Mucosa of rectum (tissue), 2 donors: Measurements from ENCODE around the gene MAP2K6.
A peak's percentile ranks its signal among the peaks of the same experiment; 100 is the strongest.

Experiments used
- H3K27ac ChIP-seq, 2 donors: one replicate each; pipeline ENCODE4 v1.7.0; 2013; ENCODE audit warnings: inconsistent platforms in 2 of 2, low read depth in 2 of 2, low read length in 2 of 2
- H3K27me3 ChIP-seq, 2 donors: one replicate each; pipeline ENCODE4 v1.7.0; 2013; ENCODE audit warnings: low read length in 2 of 2; ENCODE audit not compliant: control insufficient read depth in 2 of 2, insufficient read depth in 2 of 2
- H3K36me3 ChIP-seq, 2 donors: one replicate each; pipeline ENCODE4 v1.7.0; 2013; ENCODE audit warnings: low read length in 2 of 2; ENCODE audit not compliant: control insufficient read depth in 2 of 2, insufficient read depth in 2 of 2
- H3K4me1 ChIP-seq, 2 donors: one replicate each; pipeline ENCODE4 v1.7.0; 2013; ENCODE audit warnings: low read length in 2 of 2, mild to moderate bottlenecking in 1 of 2; ENCODE audit not compliant: control insufficient read depth in 2 of 2, insufficient read depth in 2 of 2
- H3K4me3 ChIP-seq, 2 donors: one replicate each; pipeline ENCODE4 v1.7.0; 2013; ENCODE audit warnings: low read length in 2 of 2
- H3K9ac ChIP-seq, 2 donors: one replicate each; pipeline ENCODE4 v1.7.0; 2013; ENCODE audit warnings: low read length in 2 of 2, low read depth in 1 of 2, mild to moderate bottlenecking in 1 of 2
- H3K9me3 ChIP-seq, 2 donors: one replicate each; pipeline ENCODE4 v1.7.0; 2013; ENCODE audit warnings: low read length in 2 of 2; ENCODE audit not compliant: control insufficient read depth in 2 of 2
- donor health status: healthy.
- donor health status: Normal muscosa, but diverticular disease.

MAP2K6 gene

GRCh38 chr17:69414408-69415274 is at the start of gene MAP2K6:
Gene MAP2K6 (plus strand): TSS chr17:69414697. CDS start chr17:69414985, 288 bp downstream.
- H3K9me3 ChIP-seq = no peaks in the 10 kb centered on the region
- peak within 1 kb of the TSS; percentile 64 to 67 for H3K9ac ChIP-seq
- H3K4me1 ChIP-seq = peaks cover 13 to 20% of the 10 kb centered on the region in 2 donors
- H3K36me3 ChIP-seq = no peaks in the 10 kb centered on the region
- no peaks in the 10 kb centered on the region for H3K27me3 ChIP-seq
- peak within 1 kb of the TSS; percentile 82 to 93 for H3K4me3 ChIP-seq
- peak within 1 kb of the TSS; percentile 46 to 56 for H3K27ac ChIP-seq

GRCh38 chr17:69367298-69367697 is 47.2 kb upstream of the MAP2K6 start:
- H3K9ac ChIP-seq = no peak overlapping the region
- no peaks in the 10 kb centered on the region for H3K27me3 ChIP-seq
- no peak overlapping the region for H3K27ac ChIP-seq
- no peaks in the 10 kb centered on the region for H3K36me3 ChIP-seq
- H3K4me1 ChIP-seq = no peaks in the 10 kb centered on the region
- no peak overlapping the region for H3K4me3 ChIP-seq
- no peaks in the 10 kb centered on the region for H3K9me3 ChIP-seq

- Histone ChIP-seq H3K4me1 (no peaks in the 10 kb centered on the region), H3K36me3 (no peaks in the 10 kb centered on the region), H3K9ac (no peak overlapping the region), H3K27me3 (no peaks in the 10 kb centered on the region), H3K27ac (no peak overlapping the region), H3K4me3 (no peak overlapping the region), H3K9me3 (no peaks in the 10 kb centered on the region)
Observed at GRCh38 chr17:69373069-69373468, 41.4 kb upstream of the MAP2K6 start.

GRCh38 chr17:69375229-69375628 is 39.3 kb upstream of the MAP2K6 start:
- Histone ChIP-seq H3K36me3 (no peaks in the 10 kb centered on the region), H3K4me3 (no peak overlapping the region), H3K27me3 (no peaks in the 10 kb centered on the region), H3K9me3 (no peaks in the 10 kb centered on the region), H3K27ac (no peak overlapping the region), H3K9ac (no peak overlapping the region), H3K4me1 (no peaks in the 10 kb centered on the region)

- Histone ChIP-seq H3K4me1 (peaks cover 0 to 4% of the 10 kb centered on the region in 2 donors), H3K9ac (no peak overlapping the region), H3K36me3 (no peaks in the 10 kb centered on the region), H3K4me3 (no peak overlapping the region), H3K9me3 (no peaks in the 10 kb centered on the region), H3K27me3 (no peaks in the 10 kb centered on the region), H3K27ac (no peak overlapping the region)
Observed at GRCh38 chr17:69388822-69389442, 25.6 kb upstream of the MAP2K6 start.

GRCh38 chr17:69390795-69391501 is 23.5 kb upstream of the MAP2K6 start:
- peak overlapping the region in 1 of 2 donors; percentile 43 for H3K9ac ChIP-seq
- peak overlapping the region; percentile 38 to 51 for H3K27ac ChIP-seq

GRCh38 chr17:69401251-69401650 is 13.2 kb upstream of the MAP2K6 start:
- Histone ChIP-seq H3K36me3 (no peaks in the 10 kb centered on the region), H3K9me3 (no peaks in the 10 kb centered on the region), H3K4me1 (no peaks in the 10 kb centered on the region), H3K27me3 (no peaks in the 10 kb centered on the region), H3K4me3 (no peak overlapping the region), H3K9ac (no peak overlapping the region), H3K27ac (no peak overlapping the region)

More at GRCh38 chr17:69390795-69391501, 23.5 kb upstream of the MAP2K6 start:
- Histone ChIP-seq H3K9me3 (no peaks in the 10 kb centered on the region), H3K27me3 (no peaks in the 10 kb centered on the region), H3K4me1 (peaks cover 0 to 4% of the 10 kb centered on the region in 2 donors), H3K36me3 (no peaks in the 10 kb centered on the region), H3K4me3 (peak overlapping the region; percentile 53 to 63)

GRCh38 chr17:69402052-69402451 is 12.4 kb upstream of the MAP2K6 start:
- no peak overlapping the region for H3K27ac ChIP-seq
- no peak overlapping the region for H3K9ac ChIP-seq

GRCh38 chr17:69404399-69404798 is 10.1 kb upstream of the MAP2K6 start:
- no peaks in the 10 kb centered on the region for H3K4me1 ChIP-seq
- no peaks in the 10 kb centered on the region for H3K36me3 ChIP-seq
- H3K27ac ChIP-seq = no peak overlapping the region
- no peaks in the 10 kb centered on the region for H3K9me3 ChIP-seq
- H3K9ac ChIP-seq = no peak overlapping the region
- no peaks in the 10 kb centered on the region for H3K27me3 ChIP-seq
- H3K4me3 ChIP-seq = no peak overlapping the region

More at GRCh38 chr17:69402052-69402451, 12.4 kb upstream of the MAP2K6 start:
- H3K27me3 ChIP-seq = no peaks in the 10 kb centered on the region
- no peaks in the 10 kb centered on the region for H3K4me1 ChIP-seq
- no peaks in the 10 kb centered on the region for H3K36me3 ChIP-seq
- H3K4me3 ChIP-seq = no peak overlapping the region
- no peaks in the 10 kb centered on the region for H3K9me3 ChIP-seq

GRCh38 chr17:69405096-69405495 is 9.4 kb upstream of the MAP2K6 start:
- Histone ChIP-seq H3K9me3 (no peaks in the 10 kb centered on the region), H3K27ac (no peak overlapping the region), H3K4me3 (no peak overlapping the region), H3K36me3 (no peaks in the 10 kb centered on the region), H3K27me3 (no peaks in the 10 kb centered on the region), H3K4me1 (no peaks in the 10 kb centered on the region), H3K9ac (no peak overlapping the region)
